HG02981 (cell line): ENCODE results near the gene KIF7.
"Not testable (repeated sequence)": the region's sequence is repeated elsewhere in the genome, so short reads cannot be mapped to it uniquely, and the experiment has no call there.

Experiments used
- ATAC-seq: cut with Tn5 transposase; IDR thresholded peaks from one replicate; pipeline ENCODE4 v1.9.1; 2021; ENCODE audit warnings: mild to moderate bottlenecking, moderate library complexity; ENCODE audit not compliant: unreplicated experiment

The KIF7 gene

GRCh38 chr15:89654847-89655805 is at the start of gene KIF7:
KIF7 (minus strand) TSS chr15:89655467; CDS start chr15:89652930, 2,537 bp downstream.
- ATAC-seq = no peak

DNA sequence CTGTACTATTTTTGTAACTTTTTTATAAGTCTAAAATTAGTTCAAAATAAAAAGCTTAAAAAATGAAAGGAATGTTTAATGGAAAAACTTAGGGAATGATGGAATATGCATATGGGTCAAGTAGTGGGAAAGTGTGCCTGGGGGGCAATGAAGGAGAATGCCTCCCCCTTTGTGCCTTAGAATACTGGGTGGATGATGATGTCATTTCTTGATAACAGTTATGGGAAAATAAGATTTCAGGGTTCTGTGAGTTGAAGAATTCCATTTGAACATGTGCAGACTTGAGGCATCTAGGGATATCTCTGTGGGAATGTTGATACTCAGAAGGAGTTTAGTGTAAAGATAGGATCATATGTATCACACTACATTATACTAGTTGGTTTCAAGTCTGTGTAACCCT is 49.1 kb upstream of the KIF7 start:
- ATAC-seq = no peak

- no peak for ATAC-seq
These were observed 39.9 kb upstream of the KIF7 start for GRCh38 chr15:89695198-89695597.

DNA sequence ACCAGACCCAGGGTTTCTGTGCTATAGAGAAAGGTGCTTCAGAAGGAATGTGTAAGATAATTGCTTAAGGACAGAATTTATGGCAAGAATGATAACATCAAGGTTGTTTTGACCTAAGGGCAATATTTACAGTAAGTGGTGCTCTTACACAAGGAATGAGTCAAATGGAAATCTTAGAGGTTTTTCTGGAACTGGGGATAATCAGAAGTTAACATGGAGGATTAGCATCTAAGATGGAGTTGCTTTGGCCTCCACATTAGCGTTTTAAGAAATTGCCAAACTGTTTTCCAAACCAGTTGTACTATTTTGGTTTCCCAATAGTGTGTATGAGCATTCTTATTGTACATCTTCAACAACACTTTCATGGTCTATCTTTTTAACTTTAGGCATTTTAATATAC is 38.4 kb upstream of the KIF7 start:
- ATAC-seq = no peak

- ATAC-seq = no peak
These were observed 37.8 kb upstream of the KIF7 start for GRCh38 chr15:89693091-89693490.

- peak; percentile 93 for ATAC-seq
These were observed 35.3 kb upstream of the KIF7 start, which contains the start of the genes PEX11A and WDR93 for GRCh38 chr15:89690276-89691218. PEX11A (minus strand) TSS chr15:89690754; CDS start chr15:89690632, 122 bp downstream. WDR93 (plus strand) TSS chr15:89690811; CDS start chr15:89701747, 10,936 bp downstream.

DNA sequence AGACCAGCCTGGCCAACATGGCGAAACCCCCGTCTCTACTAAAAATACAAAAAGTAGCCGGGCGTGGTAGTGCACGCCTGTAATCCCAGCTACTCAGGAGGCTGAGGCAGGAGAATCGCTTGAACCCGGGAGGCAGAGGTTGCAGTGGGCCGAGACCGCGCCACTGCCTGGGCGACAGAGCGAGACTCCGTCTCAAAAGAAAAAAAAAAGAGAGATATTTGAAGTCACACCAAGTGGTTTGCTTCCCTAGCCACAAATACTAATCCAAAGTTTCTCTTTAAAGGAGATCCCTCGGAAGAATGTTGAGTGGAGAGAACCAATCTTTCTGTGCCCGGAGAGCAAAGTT is 34.6 kb upstream of the KIF7 start:
- not testable (repeated sequence) for ATAC-seq

GRCh38 chr15:89686522-89686921 is 31.3 kb upstream of the KIF7 start:
- ATAC-seq = no peak

DNA sequence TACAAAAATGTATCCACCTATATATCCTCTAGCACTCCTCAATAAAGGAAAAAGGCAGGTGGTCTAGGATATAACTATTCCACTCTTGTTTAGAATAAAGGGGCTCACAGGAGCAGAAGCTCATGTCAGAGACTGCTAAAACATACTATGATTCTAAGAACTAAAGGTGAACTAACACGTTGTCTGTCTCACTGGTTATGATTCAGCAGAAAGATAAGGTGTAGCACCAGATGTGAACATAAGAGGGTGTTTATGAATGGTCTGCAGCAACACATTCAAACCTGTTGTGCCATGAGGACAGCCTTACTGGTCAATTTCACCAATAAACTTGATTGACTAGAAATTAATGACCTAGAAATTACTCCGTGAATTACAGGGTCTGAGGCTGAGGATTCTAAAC is 30.7 kb upstream of the KIF7 start:
- ATAC-seq = no peak

DNA sequence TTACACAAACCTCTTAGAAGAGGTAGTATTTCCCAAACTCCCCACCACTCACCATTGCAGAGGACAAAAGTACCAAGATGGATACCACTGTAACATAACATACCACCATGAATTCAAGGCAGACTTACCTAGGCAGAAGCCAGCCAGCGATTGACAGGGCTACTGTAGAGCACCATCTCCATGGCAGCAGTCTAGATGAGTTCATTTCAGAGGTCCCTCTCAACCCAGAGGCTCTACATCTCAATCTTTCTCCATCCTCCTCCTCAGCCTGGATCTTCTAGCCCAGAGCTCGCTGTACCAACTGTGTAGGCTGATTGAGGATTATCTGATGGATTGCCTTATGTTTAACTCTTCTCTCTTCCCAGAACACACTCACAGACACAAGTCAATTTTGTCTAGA is 25.9 kb upstream of the KIF7 start:
- no peak for ATAC-seq

GRCh38 chr15:89680282-89680873 is 25.1 kb upstream of the KIF7 start:
- ATAC-seq = no peak

DNA sequence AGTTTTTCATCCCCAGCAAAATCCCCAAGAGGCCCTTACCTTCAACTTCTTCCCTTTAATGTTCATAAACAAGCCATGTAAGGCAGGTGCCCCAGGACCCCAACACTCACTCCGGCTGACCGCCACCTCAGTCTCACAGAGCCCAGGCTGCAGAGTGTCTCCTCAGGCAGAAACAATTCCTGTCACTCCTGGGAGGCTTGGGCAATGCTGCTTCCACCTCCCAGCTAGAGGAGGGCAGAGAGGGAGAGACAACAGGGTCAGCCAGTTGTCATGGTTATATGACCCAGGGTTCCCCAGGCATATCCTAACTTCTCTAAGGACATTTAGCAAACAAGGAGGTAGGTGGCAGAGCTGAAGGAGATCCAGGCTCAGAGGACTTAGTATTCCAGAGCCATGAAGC is 23.9 kb upstream of the KIF7 start, which contains the start of gene PLIN1:
PLIN1 (minus strand) TSS at position 156 of the 400 bp plus-strand sequence. CDS start 1,878 bp downstream, outside the sequence.
- ATAC-seq = no peak

- no peak for ATAC-seq
These were observed 22.1 kb upstream of the KIF7 start for GRCh38 chr15:89677381-89677780.

DNA sequence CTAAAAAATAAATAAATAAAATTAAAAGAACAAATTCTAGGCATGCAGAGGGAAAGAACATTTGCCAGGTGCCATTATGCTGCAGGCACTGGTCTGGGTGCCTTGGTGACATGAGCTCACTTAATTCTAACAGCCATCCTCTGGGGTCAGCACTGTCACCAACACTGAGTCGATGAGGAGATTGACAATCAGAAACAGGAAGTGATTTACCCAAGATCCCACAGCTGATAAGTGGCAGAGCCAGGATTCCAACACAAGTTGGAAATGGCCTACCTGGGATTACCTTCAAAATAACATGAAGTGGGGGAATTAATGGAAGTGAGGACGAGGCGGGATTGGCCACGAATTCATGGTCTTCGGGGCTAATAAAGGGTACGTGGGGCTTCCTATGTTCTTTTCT is 20.3 kb upstream of the KIF7 start:
- no peak for ATAC-seq

- no peak for ATAC-seq
These were observed 19.3 kb upstream of the KIF7 start for GRCh38 chr15:89674526-89674925.

DNA sequence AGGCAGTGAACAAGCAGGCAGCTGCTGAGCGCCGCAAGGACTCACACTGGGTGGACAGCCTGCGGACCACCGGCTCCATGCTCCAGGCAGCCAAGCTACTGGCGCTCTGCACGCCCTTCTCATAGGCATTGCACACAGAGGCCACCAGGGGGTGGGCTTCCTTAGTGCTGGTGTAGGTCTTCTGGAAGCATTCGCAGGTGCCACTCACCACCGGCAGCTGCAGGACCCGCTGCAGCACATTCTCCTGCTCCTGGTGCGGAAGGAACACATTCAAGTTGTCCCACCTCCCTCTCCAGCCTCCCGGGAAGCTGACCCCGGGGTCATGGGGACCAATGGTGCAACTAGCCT is 17.9 kb upstream of the KIF7 start:
- ATAC-seq = no peak

GRCh38 chr15:89672221-89673164 is 17.2 kb upstream of the KIF7 start:
- no peak for ATAC-seq

DNA sequence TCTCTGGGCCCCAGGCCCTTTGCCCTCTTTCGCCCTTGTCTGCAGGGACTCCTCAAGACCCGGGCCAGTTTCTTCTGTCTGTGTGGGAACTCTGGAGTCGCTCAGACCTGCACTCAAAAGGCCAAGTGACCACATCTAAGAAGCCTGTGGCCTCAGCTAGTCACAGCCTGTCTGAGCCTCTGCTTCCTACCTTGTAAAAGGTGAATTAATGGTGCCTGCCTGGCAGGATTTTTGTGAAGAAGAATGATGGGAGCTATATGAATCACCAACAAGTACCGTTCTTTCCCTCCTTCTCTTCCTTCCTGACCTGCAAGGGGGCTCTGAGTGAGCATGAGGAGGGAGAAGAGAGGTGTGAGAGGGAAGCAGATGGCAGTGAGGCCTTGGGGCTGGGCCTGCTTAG is 16.4 kb upstream of the KIF7 start:
- no peak for ATAC-seq

DNA sequence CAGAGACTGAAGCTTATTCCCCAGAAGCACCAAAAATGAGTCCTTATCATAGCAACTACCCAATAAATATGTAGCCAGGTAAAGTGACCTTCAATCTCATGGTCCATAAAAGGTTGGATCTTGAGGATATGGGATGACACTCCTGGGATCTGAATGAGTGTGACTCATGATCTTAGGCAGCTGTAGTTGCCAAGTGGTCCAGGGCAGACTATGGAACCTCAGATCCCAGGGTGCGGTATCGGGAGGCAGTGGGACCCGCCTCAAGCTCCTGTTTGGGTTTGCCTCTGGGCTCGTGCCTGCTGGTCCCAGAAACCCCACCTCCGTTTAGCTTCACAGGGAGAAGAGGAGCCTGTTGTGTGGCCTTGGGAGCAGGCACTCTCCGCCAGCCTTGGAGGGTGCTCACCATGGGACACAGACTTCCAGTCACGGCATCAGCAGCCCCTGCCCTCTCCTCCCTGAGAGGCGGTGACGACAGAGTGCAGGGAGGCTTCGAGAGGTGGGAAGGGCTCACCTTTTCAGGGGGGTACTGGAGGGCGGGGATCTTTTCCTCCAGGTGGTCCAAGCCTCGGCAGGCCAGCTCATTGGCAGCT is 15.8 kb upstream of the KIF7 start:
- ATAC-seq = no peak

GRCh38 chr15:89669941-89670340 is 14.7 kb upstream of the KIF7 start:
- ATAC-seq = no peak
